OCI-LY7 (cell line): ENCODE measurements around the gene PLN. TPM values are rescaled to one million over a fixed set of nuclear protein-coding genes. Genes with fewer than 3 reads are reported as not detected.

ENCODE experiments used
- BruUV-seq: library from RNA; stranded (reverse); fragments of 400-500 nt; replicated peaks from 2 replicates; lab custom pipeline; 2021; lab: Mats Ljungman, UMichigan
- CTCF ChIA-PET: fragments of 300-600 bp; sonication (Branson Sonifier 250); formaldehyde crosslinking; loops from one replicate; lab custom pipeline; 2022; ENCODE audit warnings: antibody characterized with exemption; ENCODE audit not compliant: unreplicated experiment; lab: Charles Lee
- POLR2A ChIA-PET: fragments of 300-600 bp; sonication (Branson Sonifier 250); formaldehyde crosslinking; loops from one replicate; lab custom pipeline; 2022; ENCODE audit warnings: antibody characterized with exemption; lab: Charles Lee
- DNase-seq: peaks from one replicate; pipeline ENCODE4 v3.0.0-alpha.2; 2015; ENCODE audit warnings: low spot score
- H2AFZ ChIP-seq: fragments of 200-600 bp; sonication (generic), shearing (Covaris generic); 2 replicates; pipeline ENCODE4 v1.6.1; 2014; ENCODE audit warnings: mild to moderate bottlenecking, antibody characterized with exemption, low read length, moderate library complexity
- H3K27ac ChIP-seq: fragments of 200-600 bp; sonication (generic); 2 replicates; pipeline ENCODE4 v1.5.1; 2014; ENCODE audit warnings: mixed run types, low read depth, mild to moderate bottlenecking, moderate library complexity, low read length, inconsistent platforms; ENCODE audit not compliant: poor library complexity, severe bottlenecking
- H3K36me3 ChIP-seq: fragments of 200-600 bp; sonication (generic); 2 replicates; pipeline ENCODE4 v1.6.1; 2014; ENCODE audit warnings: mild to moderate bottlenecking, antibody characterized with exemption, low read length, moderate library complexity, mixed read lengths; ENCODE audit not compliant: insufficient read depth
- H3K4me1 ChIP-seq: fragments of 200-600 bp; sonication (generic); 2 replicates; pipeline ENCODE4 v1.5.1; 2014; ENCODE audit warnings: mild to moderate bottlenecking, low read length; ENCODE audit not compliant: insufficient read depth, poor library complexity, severe bottlenecking
- H3K4me2 ChIP-seq: fragments of 200-600 bp; sonication (generic); 2 replicates; pipeline ENCODE4 v1.6.1; 2014; ENCODE audit warnings: mild to moderate bottlenecking, low read length
- H3K4me3 ChIP-seq: fragments of 200-600 bp; sonication (generic); 2 replicates; pipeline ENCODE4 v1.5.1; 2014; ENCODE audit warnings: mild to moderate bottlenecking, low read depth, low read length; ENCODE audit not compliant: poor library complexity, severe bottlenecking
- H3K79me2 ChIP-seq: fragments of 200-600 bp; sonication (generic); 2 replicates; pipeline ENCODE4 v1.6.1; 2016; ENCODE audit warnings: low read depth, mild to moderate bottlenecking, low read length, moderate library complexity, mixed read lengths; ENCODE audit not compliant: insufficient read depth
- H3K9me2 ChIP-seq: fragments of 200-600 bp; sonication (generic); 2 replicates; pipeline ENCODE4 v1.6.1; 2016; ENCODE audit warnings: mild to moderate bottlenecking, low read length, mixed read lengths; ENCODE audit not compliant: insufficient read depth
- H3K9me3 ChIP-seq: fragments of 200-600 bp; sonication (generic); 2 replicates; pipeline ENCODE4 v1.6.1; 2014; ENCODE audit warnings: mild to moderate bottlenecking, mixed run types, low read length, mixed read lengths
- H4K20me1 ChIP-seq: fragments of 200-600 bp; sonication (generic); 2 replicates; pipeline ENCODE4 v1.6.1; 2014; ENCODE audit warnings: mild to moderate bottlenecking, antibody characterized with exemption, low read length, moderate library complexity, mixed read lengths; ENCODE audit not compliant: insufficient read depth
- CTCF ChIP-seq: fragments of 200-600 bp; sonication (generic); conservative IDR thresholded peaks from 2 replicates; pipeline ENCODE4 v1.5.1; 2014; ENCODE audit warnings: mild to moderate bottlenecking, antibody characterized with exemption, low read length, moderate library complexity, mixed read lengths
- EZH2phosphoT487 ChIP-seq: fragments of 200-600 bp; sonication (generic); IDR thresholded peaks from 2 replicates; pipeline ENCODE4 v1.6.1; 2018; ENCODE audit warnings: low read depth, borderline replicate concordance, mild to moderate bottlenecking, mixed run types, antibody characterized with exemption, low read length, moderate library complexity, mixed read lengths
- intact Hi-C: fragments of 100-400 bp; cut with micrococcal nuclease; formaldehyde crosslinking; loops from one replicate; pipeline ENCODE4 v1.10.0; 2022; ENCODE audit not compliant: unreplicated experiment
- total RNA-seq, 2 experiments: library from RNA; depleted of rRNA in 1 of 2; stranded (reverse); fragments of >200 nt in 1 of 2; shearing (Covaris generic) in 1 of 2; gene quantifications; 2 replicates each; pipeline ENCODE4 v1.2.3, GENCODE V29; 2014 to 2022

PLN gene
- total RNA-seq, 2 experiments from 2014 or later: not detected

GRCh38 chr6:118581489-118581959, 33.4 kb downstream of the PLN start:
- no TSS peak for BruUV-seq
- Histone ChIP-seq H3K9me3 (peaks cover 5% of the 10 kb centered on the region; the same call in 1 of the 2 replicates), H3K27ac (no peak overlapping the region), H2AFZ (no peak overlapping the region), H3K9me2 (no peaks in the 10 kb centered on the region), H3K36me3 (no peaks in the 10 kb centered on the region), H4K20me1 (no peaks in the 10 kb centered on the region), H3K79me2 (no peaks in the 10 kb centered on the region), H3K4me2 (no peak overlapping the region), H3K4me1 (no peaks in the 10 kb centered on the region), H3K4me3 (no peak overlapping the region)
- TF ChIP-seq EZH2phosphoT487 (no peak), CTCF (no peak)
- no peak for DNase-seq
- ChIA-PET POLR2A (no interaction called here), CTCF (interaction anchor here (1.6 kb wide), 1 partner anchor 16 kb away, joined by 5 read pairs; no protein-coding TSS in a partner anchor)
- intact Hi-C loops: loop anchor here (1.0 kb wide), 1 partner anchor 16 kb away; no protein-coding TSS in a partner anchor

- H2AFZ ChIP-seq: no peak overlapping the region
- no peak overlapping the region for H3K4me2 ChIP-seq
- no peak for DNase-seq
- no TSS peak for BruUV-seq
- H3K79me2 ChIP-seq: no peaks in the 10 kb centered on the region
- ChIA-PET POLR2A (interaction anchor here (1.0 kb wide), 1 partner anchor 21 kb away, joined by 3 read pairs; no protein-coding TSS in a partner anchor), CTCF (no interaction called here)
- H3K9me3 ChIP-seq: no peaks in the 10 kb centered on the region
- H3K27ac ChIP-seq: no peak overlapping the region
- TF ChIP-seq CTCF (no peak), EZH2phosphoT487 (no peak)
- intact Hi-C loops: no loop called here
- H3K9me2 ChIP-seq: no peaks in the 10 kb centered on the region
- no peaks in the 10 kb centered on the region for H3K36me3 ChIP-seq
- no peaks in the 10 kb centered on the region for H3K4me1 ChIP-seq
- H4K20me1 ChIP-seq: no peaks in the 10 kb centered on the region
- no peak overlapping the region for H3K4me3 ChIP-seq
Observed at GRCh38 chr6:118584911-118585310, 36.8 kb downstream of the PLN start.

GRCh38 chr6:118586746-118587485, 38.8 kb downstream of the PLN start:
- ChIA-PET CTCF (no interaction called here), POLR2A (interaction anchor here (0.9 kb wide), 1 partner anchor 8 kb away, joined by 5 read pairs; no protein-coding TSS in a partner anchor)
- Histone ChIP-seq H3K4me1 (no peaks in the 10 kb centered on the region), H3K4me3 (no peak overlapping the region), H4K20me1 (no peaks in the 10 kb centered on the region), H3K27ac (no peak overlapping the region), H3K4me2 (no peak overlapping the region), H2AFZ (no peak overlapping the region), H3K9me2 (no peaks in the 10 kb centered on the region), H3K79me2 (no peaks in the 10 kb centered on the region), H3K36me3 (no peaks in the 10 kb centered on the region), H3K9me3 (no peaks in the 10 kb centered on the region)
- BruUV-seq: no TSS peak
- intact Hi-C loops: no loop called here
- TF ChIP-seq CTCF (no peak), EZH2phosphoT487 (no peak)
- no peak for DNase-seq
